HT1080 (cell line): ENCODE data around the gene TAS2R9. TPM values are rescaled to one million over a fixed set of nuclear protein-coding genes. Genes with fewer than 3 reads are reported as not detected.
"Not testable (repeated sequence)": the region's sequence is repeated elsewhere in the genome, so short reads cannot be mapped to it uniquely, and the experiment has no call there.

Experiments
- DNase-seq: peaks from one replicate; pipeline ENCODE4 v3.0.0-alpha.2; 2015; ENCODE audit warnings: low read depth
- polyA plus RNA-seq, 2 experiments: library from polyadenylated mRNA; depleted of rRNA; stranded (reverse); fragments of >200 nt; gene quantifications; 2 replicates each; pipeline ENCODE4 v1.2.3, GENCODE V29; 2015
- total RNA-seq: library from RNA; depleted of rRNA; stranded (reverse); fragments of >200 nt; shearing (Covaris generic); gene quantifications from 2 replicates; pipeline ENCODE4 v1.2.3, GENCODE V29; 2014; rRNA removed

TAS2R9 gene
- total RNA-seq = not detected in 2 replicates
- not detected in 2 replicates for polyA plus RNA-seq (2015; cell fraction: cytosol; rRNA removed)
- polyA plus RNA-seq (2015; cell fraction: nucleus; rRNA removed) = not detected in 2 replicates

- no peak for DNase-seq
Measured at GRCh38 chr12:10810068-10810467, at the start of gene TAS2R9. Gene TAS2R9, minus strand, starts transcription at chr12:10810168. Its CDS starts 93 bp downstream, at chr12:10810075.

- no peak for DNase-seq
Measured at GRCh38 chr12:10855807-10856206, 45.8 kb upstream of the TAS2R9 start.

GRCh38 chr12:10853776-10854175 lies 43.8 kb upstream of the TAS2R9 start:
- DNase-seq = no peak

GRCh38 chr12:10851243-10851858 lies 41.4 kb upstream of the TAS2R9 start:
- DNase-seq = no peak

- peak; percentile 94 for DNase-seq
Measured at GRCh38 chr12:10849425-10849878, 39.5 kb upstream of the TAS2R9 start, which contains the start of gene PRR4. Gene PRR4, minus strand, starts transcription at chr12:10849475. Its CDS starts 38 bp downstream, at chr12:10849437.

- DNase-seq = no peak
Measured at GRCh38 chr12:10847744-10848143, 37.8 kb upstream of the TAS2R9 start.

GRCh38 chr12:10842862-10843261 lies 32.9 kb upstream of the TAS2R9 start:
- DNase-seq = no peak

- no peak for DNase-seq
Measured at GRCh38 chr12:10838461-10838860, 28.5 kb upstream of the TAS2R9 start.

- DNase-seq = no peak
Measured at GRCh38 chr12:10829994-10830393, 20.0 kb upstream of the TAS2R9 start.

- DNase-seq = no peak
Measured at GRCh38 chr12:10826258-10826657, 16.3 kb upstream of the TAS2R9 start, which contains the start of gene TAS2R10. Gene TAS2R10, minus strand, starts transcription at chr12:10826358. Its CDS starts 89 bp downstream, at chr12:10826269.

GRCh38 chr12:10824957-10825356 lies 15.0 kb upstream of the TAS2R9 start:
- no peak for DNase-seq

GRCh38 chr12:10811883-10812536 lies 2.0 kb upstream of the TAS2R9 start:
- no peak for DNase-seq

GRCh38 chr12:10807186-10807585 lies 2.8 kb downstream of the TAS2R9 start, which contains the start of gene TAS2R8:
Gene TAS2R8, minus strand, starts transcription at chr12:10807286. Its CDS starts 306 bp downstream, at chr12:10806980.
- no peak for DNase-seq

- DNase-seq = no peak
Measured at GRCh38 chr12:10802587-10802986, 7.4 kb downstream of the TAS2R9 start, which contains the start of gene TAS2R7. Gene TAS2R7, minus strand, starts transcription at chr12:10802627. Its CDS starts 57 bp downstream, at chr12:10802570.

GRCh38 chr12:10801741-10802140 lies 8.2 kb downstream of the TAS2R9 start:
- no peak for DNase-seq

- no peak for DNase-seq
Measured at GRCh38 chr12:10794222-10794621, 15.7 kb downstream of the TAS2R9 start.

GRCh38 chr12:10791769-10792168 lies 18.2 kb downstream of the TAS2R9 start:
- DNase-seq = not testable (repeated sequence)

- no peak for DNase-seq
Measured at GRCh38 chr12:10783252-10783651, 26.7 kb downstream of the TAS2R9 start.

GRCh38 chr12:10779103-10779502 lies 30.9 kb downstream of the TAS2R9 start:
- DNase-seq = no peak

- DNase-seq = peak; percentile 22
Measured at GRCh38 chr12:10771132-10771733, 38.7 kb downstream of the TAS2R9 start.

GRCh38 chr12:10759657-10760056 lies 50.3 kb downstream of the TAS2R9 start:
- no peak for DNase-seq
